ENCODE measurements around the gene ITK. TPM values are rescaled to one million over a fixed set of nuclear protein-coding genes. Genes with fewer than 3 reads are reported as not detected.

ITK gene
- total and polyA plus RNA-seq, 2 donors (not counting 3 experiments of a cell fraction or from before 2014, with no cell fraction given) = not detected

GRCh38 chr5:157279605-157280239 is 99.1 kb downstream of the ITK start:
- Histone ChIP-seq H3K4me3 (replicated peaks in 1 of 3; ENCODE audit: insufficient read depth in 1 of 3, low read depth in 1 of 3, low read length in 3 of 3) (no peak overlapping the region), H3K27me3 (ENCODE audit: control insufficient read depth in 2 of 2, insufficient read depth in 2 of 2, low read length in 2 of 2) (no peaks in the 10 kb centered on the region), H3K4me2 (ENCODE audit: insufficient read depth, low read length) (no peak overlapping the region), H3K9me3 (replicated peaks; ENCODE audit: control insufficient read depth, insufficient read depth, low read length) (no peaks in the 10 kb centered on the region), H4K20me1 (replicated peaks; ENCODE audit: control insufficient read depth, extremely low read depth, insufficient read depth, low read length) (no peaks in the 10 kb centered on the region), H3K27ac (ENCODE audit: insufficient read depth, low read depth, low read length) (no peak overlapping the region), H3K9ac (replicated peaks; ENCODE audit: extremely low read depth, insufficient read depth, low read length) (no peak overlapping the region), H3K36me3 (ENCODE audit: control insufficient read depth in 2 of 2, extremely low read depth in 1 of 2, insufficient read depth in 2 of 2, low read length in 2 of 2) (no peaks in the 10 kb centered on the region), H3K4me1 (ENCODE audit: control insufficient read depth, extremely low read depth, insufficient read depth, low read length) (no peaks in the 10 kb centered on the region), H3K9me1 (replicated peaks; ENCODE audit: control insufficient read depth, extremely low read depth, insufficient read depth, low read length) (no peaks in the 10 kb centered on the region), H2AFZ (ENCODE audit: low read depth, low read length) (no peak overlapping the region), H3K79me2 (ENCODE audit: control insufficient read depth, insufficient read depth, low read length) (no peaks in the 10 kb centered on the region)
- FAIRE-seq (no peak), DNase-seq (ENCODE audit: low read depth, low spot score) (no peak)
- intact Hi-C loops (cut with micrococcal nuclease) = no loop called here
- CTCF ChIA-PET = interaction anchor here (1.4 kb wide), 1 partner anchor 25 kb away, joined by 4 read pairs; no protein-coding TSS in a partner anchor
- TF ChIP-seq MYC (IDR thresholded peaks at IDR 0.05; ENCODE audit: low read depth, low read length) (no peak), POLR2A (IDR thresholded peaks at IDR 0.05; ENCODE audit: low read depth, low read length) (no peak), MAX (IDR thresholded peaks at IDR 0.05; ENCODE audit: insufficient read depth, insufficient read length) (no peak), EZH2 (IDR thresholded peaks at IDR 0.05; ENCODE audit: borderline replicate concordance, low read depth, low read length, severe bottlenecking) (no peak), FOS (IDR thresholded peaks at IDR 0.05; ENCODE audit: borderline replicate concordance, insufficient read depth, low read length) (no peak), JUN (IDR thresholded peaks at IDR 0.05; ENCODE audit: borderline replicate concordance, insufficient read depth, insufficient read length, low read depth) (no peak), GATA2 (IDR thresholded peaks at IDR 0.05; ENCODE audit: insufficient read depth, insufficient read length, low read depth, low read length) (no peak), POLR2AphosphoS5 (IDR thresholded peaks at IDR 0.05; ENCODE audit: insufficient read depth, low read depth, low read length) (no peak)
- TF ChIP-seq, protein P1, sequence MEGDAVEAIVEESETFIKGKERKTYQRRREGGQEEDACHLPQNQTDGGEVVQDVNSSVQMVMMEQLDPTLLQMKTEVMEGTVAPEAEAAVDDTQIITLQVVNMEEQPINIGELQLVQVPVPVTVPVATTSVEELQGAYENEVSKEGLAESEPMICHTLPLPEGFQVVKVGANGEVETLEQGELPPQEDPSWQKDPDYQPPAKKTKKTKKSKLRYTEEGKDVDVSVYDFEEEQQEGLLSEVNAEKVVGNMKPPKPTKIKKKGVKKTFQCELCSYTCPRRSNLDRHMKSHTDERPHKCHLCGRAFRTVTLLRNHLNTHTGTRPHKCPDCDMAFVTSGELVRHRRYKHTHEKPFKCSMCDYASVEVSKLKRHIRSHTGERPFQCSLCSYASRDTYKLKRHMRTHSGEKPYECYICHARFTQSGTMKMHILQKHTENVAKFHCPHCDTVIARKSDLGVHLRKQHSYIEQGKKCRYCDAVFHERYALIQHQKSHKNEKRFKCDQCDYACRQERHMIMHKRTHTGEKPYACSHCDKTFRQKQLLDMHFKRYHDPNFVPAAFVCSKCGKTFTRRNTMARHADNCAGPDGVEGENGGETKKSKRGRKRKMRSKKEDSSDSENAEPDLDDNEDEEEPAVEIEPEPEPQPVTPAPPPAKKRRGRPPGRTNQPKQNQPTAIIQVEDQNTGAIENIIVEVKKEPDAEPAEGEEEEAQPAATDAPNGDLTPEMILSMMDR (IDR thresholded peaks at IDR 0.05; ENCODE audit: extremely low read depth in 1 of 2, insufficient read depth in 1 of 2, low read depth in 1 of 2, low read length in 2 of 2) = no peak
- BruUV-seq (replicated peaks) = no TSS peak
- POLR2A ChIA-PET = no interaction called here
- dilution Hi-C loops (cut with MboI; ENCODE audit: extremely low pct_ligation_motif_present, low sequenced_read_pairs) = no loop called here

All from endothelial cell of umbilical vein (primary cell).